ENCODE measurements around the gene AIF1.
A peak's percentile ranks its signal among the peaks of the same experiment; 100 is the strongest.

AIF1 gene

DNA sequence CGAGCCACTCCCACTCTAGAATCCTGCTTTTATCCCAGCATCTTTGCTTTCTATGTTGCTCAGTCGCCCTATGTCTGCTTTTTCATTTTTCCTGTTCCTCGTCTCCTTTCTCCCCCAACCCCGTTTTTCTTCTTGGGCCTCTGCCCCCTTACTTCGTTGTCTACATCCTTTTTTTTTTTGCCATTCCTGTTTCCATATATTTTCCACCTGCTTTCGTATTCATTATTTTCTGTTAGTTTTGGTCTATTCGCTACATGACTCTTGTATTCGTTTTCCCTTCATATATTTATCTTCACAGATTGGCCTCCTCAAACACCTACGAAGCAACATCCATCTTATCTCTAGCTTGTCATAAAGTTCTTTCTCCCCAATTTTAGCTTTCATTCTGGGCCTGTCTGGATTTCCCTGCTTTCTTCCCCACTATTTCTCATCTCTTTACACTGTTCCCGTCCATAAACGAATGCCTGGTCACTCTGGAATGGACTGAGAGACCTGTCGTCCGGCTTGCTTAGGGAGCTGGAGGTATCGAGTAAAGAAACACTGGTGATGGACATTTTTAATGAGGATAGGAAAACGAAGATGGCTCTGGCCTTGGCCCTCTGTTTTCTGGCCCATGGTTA lies 6.4 kb downstream of the AIF1 start:
- no peak for DNase-seq

GRCh38 chr6:31621991-31622390 lies 7.0 kb downstream of the AIF1 start:
- no peak for DNase-seq

GRCh38 chr6:31622684-31623091 lies 7.7 kb downstream of the AIF1 start:
- DNase-seq = no peak

DNA sequence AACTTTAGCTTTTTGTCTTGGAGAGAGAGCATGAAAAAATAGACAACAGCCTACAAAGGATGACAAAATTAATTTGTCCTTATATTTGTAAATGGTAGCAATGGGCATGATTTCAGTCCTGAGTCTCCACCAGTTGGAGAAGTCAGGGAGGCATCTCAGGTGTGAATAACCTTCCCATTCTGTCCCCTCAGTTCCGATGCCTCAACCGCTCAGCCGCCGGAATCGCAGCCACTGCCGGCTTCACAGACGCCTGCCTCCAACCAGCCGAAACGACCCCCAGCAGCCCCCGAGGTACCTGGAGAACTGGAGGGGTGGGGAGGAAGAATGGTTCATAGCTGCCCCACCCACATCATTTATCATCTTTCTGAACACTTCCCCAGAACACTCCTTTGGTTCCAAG lies 9.0 kb downstream of the AIF1 start:
- DNase-seq = no peak

DNA sequence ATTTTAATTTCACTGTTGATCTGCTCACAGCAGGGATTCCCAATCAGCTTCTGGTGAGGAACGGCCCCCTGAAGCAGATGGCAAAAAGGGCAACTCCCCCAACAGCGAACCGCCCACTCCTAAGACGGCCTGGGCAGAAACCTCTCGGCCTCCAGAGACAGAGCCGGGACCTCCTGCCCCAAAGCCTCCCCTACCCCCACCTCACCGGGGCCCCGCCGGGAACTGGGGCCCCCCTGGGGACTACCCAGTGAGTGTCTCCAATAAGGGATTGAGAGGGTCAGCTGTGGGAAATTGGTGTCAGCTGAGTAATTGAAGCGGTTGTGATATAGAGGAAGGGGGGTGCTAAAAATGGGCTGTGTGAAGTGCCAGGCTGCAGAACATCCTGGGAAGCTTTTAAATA lies 11.9 kb downstream of the AIF1 start:
- DNase-seq = no peak

DNA sequence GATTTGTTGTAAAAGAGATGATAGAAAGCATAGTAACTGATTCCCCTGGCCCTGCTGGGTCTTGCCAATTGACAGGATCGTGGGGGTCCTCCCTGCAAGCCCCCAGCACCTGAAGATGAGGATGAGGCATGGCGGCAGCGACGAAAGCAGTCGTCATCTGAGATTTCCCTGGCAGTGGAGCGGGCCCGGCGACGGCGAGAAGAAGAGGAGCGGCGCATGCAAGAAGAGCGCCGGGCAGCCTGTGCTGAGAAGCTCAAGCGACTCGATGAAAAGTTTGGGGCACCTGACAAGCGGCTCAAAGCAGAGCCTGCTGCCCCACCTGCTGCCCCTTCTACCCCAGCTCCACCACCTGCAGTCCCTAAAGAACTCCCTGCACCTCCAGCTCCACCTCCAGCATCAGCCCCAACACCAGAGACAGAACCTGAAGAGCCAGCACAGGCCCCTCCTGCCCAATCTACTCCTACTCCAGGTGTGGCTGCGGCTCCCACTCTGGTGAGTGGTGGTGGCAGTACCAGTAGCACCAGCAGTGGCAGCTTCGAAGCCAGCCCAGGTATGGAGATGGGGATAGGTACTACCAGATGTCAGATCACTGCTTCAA lies 12.8 kb downstream of the AIF1 start:
- DNase-seq = no peak

DNA sequence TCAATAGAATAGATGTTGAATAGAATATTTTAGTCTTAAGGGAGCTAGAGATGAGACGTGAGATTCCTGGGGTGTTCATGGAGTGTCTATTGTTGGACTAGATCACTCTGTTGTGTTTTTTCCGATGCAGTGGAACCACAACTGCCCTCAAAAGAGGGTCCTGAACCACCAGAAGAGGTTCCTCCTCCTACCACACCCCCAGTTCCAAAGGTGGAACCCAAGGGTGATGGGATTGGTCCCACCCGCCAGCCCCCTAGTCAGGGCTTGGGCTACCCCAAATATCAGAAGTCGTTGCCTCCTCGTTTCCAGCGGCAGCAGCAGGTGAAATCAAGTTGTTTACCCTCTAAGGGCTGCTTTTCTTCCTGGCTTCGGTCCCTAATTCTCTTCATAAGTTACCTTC lies 14.0 kb downstream of the AIF1 start:
- DNase-seq = no peak

GRCh38 chr6:31630177-31630934 lies 15.3 kb downstream of the AIF1 start:
- no peak for DNase-seq

GRCh38 chr6:31631209-31631608 lies 16.2 kb downstream of the AIF1 start:
- DNase-seq = no peak

DNA sequence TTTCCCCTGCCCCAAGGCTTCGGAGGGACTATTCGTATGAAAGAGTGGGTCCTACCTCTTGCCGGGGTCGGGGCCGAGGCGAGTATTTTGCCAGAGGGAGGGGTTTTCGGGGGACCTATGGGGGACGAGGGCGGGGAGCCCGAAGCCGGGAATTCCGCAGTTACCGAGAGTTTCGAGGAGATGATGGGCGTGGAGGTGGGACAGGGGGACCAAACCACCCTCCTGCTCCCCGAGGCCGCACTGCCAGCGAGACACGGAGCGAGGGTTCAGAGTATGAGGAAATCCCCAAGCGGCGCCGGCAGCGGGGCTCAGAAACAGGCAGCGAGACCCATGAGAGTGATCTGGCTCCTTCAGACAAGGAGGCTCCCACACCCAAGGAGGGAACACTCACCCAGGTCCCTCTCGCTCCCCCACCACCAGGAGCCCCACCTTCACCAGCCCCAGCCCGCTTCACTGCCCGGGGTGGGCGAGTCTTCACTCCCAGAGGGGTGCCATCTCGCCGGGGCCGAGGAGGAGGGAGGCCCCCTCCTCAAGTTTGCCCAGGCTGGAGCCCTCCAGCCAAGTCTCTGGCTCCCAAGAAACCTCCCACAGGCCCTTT lies 16.7 kb downstream of the AIF1 start:
- DNase-seq = no peak

DNA sequence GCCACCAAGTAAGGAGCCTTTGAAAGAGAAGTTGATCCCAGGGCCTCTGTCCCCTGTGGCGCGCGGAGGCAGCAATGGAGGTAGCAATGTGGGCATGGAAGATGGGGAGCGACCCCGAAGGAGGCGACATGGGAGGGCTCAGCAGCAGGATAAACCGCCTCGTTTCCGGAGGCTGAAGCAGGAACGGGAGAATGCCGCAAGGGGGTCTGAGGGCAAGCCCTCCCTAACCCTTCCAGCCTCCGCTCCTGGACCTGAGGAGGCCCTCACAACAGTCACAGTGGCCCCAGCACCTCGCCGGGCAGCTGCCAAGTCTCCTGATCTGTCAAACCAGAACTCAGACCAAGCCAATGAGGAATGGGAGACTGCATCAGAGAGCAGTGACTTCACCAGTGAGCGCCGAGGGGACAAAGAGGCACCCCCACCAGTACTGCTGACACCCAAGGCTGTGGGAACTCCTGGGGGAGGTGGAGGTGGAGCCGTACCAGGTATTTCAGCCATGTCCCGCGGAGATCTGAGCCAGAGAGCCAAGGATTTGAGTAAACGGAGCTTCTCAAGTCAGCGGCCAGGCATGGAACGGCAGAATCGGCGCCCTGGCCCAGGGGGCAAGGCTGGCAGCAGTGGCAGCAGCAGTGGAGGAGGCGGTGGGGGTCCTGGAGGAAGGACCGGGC lies 17.4 kb downstream of the AIF1 start:
- DNase-seq = no peak

- no peak for DNase-seq
These were observed 18.4 kb downstream of the AIF1 start for GRCh38 chr6:31633447-31633846.

DNA sequence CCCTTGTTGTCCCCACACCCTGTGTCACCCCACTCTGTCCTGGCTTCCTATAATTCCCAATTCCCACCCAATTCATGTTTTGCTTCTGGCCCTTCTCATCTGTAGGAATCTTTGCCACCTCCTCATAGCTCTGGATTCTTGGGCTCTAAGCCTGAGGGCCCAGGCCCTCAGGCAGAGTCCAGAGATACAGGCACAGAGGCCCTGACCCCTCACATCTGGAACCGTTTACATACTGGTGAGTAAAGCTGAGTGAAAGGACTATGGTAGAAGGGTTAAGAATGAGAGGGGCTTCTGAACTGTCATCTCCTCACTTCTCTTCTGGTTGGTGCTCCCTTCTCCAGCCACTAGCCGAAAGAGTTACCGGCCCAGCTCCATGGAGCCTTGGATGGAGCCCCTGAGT lies 19.1 kb downstream of the AIF1 start:
- no peak for DNase-seq

DNA sequence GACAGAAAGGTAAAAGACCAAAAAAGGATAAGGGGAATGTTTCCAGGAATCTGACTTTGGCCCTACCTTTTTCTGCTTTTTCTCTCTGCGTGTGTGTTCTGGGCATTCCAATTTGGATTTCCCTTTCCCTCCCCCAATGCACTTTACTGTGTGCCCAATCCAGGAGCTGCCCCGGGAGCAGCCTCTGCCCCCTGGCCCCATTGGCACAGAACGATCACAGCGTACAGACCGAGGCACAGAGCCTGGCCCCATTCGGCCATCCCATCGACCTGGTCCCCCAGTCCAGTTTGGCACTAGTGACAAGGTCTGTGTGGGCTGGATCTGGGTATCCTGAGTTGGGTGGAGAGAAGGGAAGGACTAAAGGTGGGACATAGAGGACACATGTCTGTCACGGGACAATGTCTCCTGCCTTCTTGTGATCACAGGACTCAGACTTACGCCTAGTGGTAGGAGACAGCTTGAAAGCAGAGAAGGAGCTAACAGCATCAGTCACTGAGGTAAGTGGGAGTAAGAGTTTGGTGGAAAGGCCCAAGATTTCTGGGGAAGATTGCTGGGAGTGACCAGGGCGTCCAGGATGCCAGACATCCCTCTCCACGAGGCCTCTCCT lies 20.0 kb downstream of the AIF1 start:
- DNase-seq = no peak

DNA sequence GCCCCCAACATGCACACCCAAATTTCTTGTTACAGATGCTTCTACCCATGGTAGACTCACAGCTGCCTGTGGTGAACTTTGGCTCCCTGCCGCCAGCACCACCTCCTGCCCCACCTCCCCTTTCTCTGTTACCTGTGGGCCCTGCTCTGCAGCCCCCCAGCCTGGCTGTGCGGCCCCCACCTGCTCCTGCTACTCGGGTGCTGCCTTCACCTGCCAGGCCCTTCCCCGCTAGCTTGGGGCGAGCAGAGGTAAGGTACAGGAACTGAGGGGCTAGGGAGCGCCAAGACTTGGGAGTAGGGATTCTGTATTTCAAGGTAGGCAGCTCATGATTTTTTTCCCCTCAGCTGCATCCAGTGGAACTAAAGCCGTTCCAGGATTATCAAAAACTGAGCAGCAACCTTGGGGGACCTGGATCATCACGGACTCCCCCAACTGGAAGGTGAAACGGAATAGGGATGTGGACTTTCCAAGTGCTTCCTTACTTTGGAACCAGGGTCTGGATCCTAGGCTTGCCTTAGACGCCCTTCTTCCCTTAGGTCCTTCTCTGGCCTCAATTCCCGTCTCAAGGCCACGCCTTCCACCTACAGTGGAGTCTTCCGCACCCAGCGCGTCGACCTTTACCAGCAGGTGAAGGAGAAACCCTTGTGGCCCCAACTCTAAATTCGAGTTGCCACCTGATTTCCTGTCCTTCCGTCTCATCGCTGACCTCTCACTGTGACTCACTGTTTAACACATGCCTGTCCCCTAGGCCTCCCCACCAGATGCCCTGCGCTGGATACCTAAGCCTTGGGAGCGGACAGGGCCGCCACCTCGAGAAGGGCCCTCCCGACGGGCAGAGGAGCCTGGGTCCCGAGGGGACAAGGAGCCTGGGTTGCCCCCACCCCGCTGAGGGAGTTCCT lies 21.9 kb downstream of the AIF1 start:
- no peak for DNase-seq

DNA sequence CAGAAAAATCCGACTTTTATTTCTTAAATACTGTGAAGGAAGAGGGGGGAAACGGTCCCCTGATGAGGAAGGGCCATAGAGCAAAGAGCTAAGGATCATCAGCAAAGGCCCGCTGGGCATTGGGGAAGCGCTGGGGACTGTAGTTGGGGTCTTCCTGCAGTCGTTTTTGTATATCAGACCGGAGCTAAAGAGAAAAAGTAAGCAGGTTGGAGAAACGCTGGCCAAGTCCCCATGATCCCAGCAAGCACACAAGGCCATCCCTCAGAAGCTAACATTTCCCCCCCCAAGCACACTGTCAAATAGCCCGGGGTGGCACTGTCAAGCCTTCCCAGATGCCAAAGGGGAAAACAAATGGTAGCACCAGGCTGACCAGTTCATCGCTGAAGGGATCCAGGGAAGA lies 24.0 kb downstream of the AIF1 start:
- no peak for DNase-seq

- peak in 1 of 2 experiments; percentile 51 for DNase-seq
These were observed 24.4 kb downstream of the AIF1 start for GRCh38 chr6:31639449-31639861.

GRCh38 chr6:31640612-31641011 lies 25.6 kb downstream of the AIF1 start:
- no peak for DNase-seq

GRCh38 chr6:31641370-31641769 lies 26.3 kb downstream of the AIF1 start:
- DNase-seq = no peak

GRCh38 chr6:31642798-31643570 lies 27.9 kb downstream of the AIF1 start:
- DNase-seq = no peak

DNA sequence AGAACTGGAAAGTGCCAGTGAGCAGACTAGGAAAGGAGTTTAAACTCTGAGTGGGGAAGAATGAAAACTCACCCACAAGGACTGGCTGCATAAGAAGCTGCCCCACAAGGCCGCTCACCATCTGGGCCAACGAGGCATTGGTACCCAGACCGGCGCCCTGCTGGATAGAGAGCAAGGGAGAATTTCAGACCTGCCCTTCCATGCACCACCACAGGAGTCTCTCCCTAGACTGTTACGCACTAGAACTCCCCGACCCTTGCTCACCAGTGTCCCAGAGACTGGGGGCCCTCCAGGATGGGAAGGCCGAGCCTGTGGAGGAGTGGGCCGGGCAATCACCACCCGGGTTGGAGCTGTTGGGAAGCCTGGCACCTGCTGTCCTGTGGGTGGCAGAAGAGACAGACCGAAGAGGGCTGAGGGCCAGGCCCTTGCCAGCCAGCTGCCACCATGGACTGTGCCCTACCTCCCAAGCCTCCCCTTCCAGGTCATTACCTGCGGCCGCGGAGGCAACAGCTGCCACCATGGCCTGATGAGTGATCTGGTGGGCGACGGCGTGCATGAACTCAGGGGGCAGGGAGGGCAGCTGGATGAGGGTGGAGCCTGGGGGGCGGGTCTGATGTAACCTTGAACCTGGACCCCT lies 28.9 kb downstream of the AIF1 start:
- DNase-seq = no peak

All from activated T-cell treated with anti-CD3 and anti-CD28 coated beads, Interleukin-2, amount 50 U/mL, for 48 hours (primary cell).